AG04449 (cell line): ENCODE data around the gene KCNJ18.

Source experiments
- CTCF ChIA-PET: fragments of 350-600 bp; formaldehyde crosslinking; extraction: SDS; loops from one replicate; lab custom pipeline; 2021; ENCODE audit warnings: antibody characterized with exemption; lab: Yijun Ruan, JAX
- POLR2A ChIA-PET: fragments of 400-600, 350-600 bp; formaldehyde crosslinking; extraction: SDS; loops from one replicate; lab custom pipeline; 2020; ENCODE audit warnings: antibody characterized with exemption, inconsistent platforms; lab: Yijun Ruan, JAX
- DNase-seq: peaks from one replicate; pipeline ENCODE4 v3.0.0-alpha.2; 2010; ENCODE audit warnings: low read depth, low spot score
- H3K4me3 ChIP-seq: 2 replicates; pipeline ENCODE4 v1.5.1; 2011; ENCODE audit warnings: low read depth, mild to moderate bottlenecking, control low read depth, low read length
- TF ChIP-seq, protein P1 (sequence below): IDR thresholded peaks from one replicate; pipeline ENCODE4 v1.5.1; 2011; ENCODE audit warnings: mild to moderate bottlenecking, moderate library complexity, low read length, control low read depth, inconsistent platforms; ENCODE audit not compliant: insufficient read depth; ENCODE audit errors: missing control alignments

KCNJ18 gene

DNA sequence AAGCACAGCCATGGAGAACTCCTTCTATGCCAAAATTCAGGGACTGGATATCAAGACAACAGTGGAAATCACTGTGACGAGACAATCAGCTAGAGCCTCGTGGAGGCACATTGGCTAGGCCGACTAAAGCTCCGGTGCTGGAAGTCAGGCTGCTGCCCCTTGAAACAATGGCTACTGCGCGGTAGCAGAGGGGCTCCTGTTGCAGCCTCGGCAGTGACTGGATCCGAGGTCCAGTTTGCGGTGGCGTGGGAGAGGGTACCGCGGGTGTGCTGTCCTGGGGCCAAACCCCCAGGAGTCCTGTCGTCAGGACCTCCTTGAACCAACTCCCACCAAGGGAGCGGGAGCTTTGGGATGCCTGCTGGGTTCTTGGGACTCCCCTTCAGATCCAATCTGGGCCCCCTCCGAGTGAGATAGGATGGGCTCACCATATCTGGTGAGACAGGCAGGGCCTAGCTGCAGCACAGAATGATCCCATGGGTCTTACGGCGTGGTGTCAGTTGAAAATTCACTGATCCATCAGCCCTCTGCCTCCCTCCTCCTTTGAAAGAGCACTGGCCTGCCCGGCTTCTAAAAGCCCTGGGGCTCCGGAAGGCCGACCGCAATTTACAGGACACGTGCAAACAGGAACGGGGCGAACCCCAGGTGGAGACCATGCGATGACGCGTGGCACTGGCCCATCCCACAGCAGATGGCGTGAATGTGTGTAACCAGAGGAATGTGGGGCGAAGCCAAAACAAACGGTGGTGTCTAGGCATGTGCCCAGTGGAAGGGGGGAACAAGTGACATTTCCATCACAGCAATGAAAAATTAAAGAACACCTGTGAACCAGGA, 15.8 kb upstream of the KCNJ18 start:
- DNase-seq, result no peak
- no peak overlapping the region for H3K4me3 ChIP-seq
- ChIA-PET CTCF (no interaction called here), POLR2A (no interaction called here)
- TF ChIP-seq, protein P1, sequence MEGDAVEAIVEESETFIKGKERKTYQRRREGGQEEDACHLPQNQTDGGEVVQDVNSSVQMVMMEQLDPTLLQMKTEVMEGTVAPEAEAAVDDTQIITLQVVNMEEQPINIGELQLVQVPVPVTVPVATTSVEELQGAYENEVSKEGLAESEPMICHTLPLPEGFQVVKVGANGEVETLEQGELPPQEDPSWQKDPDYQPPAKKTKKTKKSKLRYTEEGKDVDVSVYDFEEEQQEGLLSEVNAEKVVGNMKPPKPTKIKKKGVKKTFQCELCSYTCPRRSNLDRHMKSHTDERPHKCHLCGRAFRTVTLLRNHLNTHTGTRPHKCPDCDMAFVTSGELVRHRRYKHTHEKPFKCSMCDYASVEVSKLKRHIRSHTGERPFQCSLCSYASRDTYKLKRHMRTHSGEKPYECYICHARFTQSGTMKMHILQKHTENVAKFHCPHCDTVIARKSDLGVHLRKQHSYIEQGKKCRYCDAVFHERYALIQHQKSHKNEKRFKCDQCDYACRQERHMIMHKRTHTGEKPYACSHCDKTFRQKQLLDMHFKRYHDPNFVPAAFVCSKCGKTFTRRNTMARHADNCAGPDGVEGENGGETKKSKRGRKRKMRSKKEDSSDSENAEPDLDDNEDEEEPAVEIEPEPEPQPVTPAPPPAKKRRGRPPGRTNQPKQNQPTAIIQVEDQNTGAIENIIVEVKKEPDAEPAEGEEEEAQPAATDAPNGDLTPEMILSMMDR, result no peak

DNA sequence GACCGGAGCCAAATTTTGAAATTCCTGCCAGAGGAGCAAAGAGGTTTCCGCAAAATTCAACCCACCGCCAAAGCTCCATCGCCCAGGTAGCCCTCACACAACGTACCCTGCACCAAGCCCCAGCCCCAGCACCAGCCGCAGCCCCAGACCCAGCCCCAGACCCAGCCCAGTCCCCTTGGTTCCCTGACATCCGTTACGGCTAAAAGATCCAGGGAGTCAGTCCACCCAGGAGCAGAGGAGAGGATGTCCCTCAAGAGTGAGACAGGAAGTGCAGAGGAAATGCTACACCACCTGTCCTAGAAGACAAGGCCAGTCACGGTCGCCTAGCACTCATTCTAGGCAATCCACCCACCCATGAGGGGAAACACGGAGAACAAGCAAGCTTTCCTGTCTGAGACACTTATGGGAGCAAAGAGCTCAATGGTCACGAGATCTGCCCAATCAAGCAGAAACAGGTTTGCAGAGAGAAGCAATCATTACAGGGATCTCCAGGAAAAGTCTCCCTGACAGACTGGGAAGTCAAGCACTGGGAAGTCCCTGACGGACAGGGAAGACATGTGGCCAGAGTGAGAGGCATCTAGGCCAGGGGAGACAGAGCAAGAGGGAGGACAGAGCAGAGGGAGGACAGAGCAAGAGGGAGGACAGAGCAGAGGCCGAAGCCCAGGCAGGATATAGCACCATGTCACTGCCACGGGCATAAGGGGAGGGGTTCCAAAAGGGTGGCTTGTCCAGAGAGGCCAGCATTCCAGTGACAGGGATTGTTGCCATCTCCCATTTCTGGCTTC, 15.0 kb upstream of the KCNJ18 start:
- H3K4me3 ChIP-seq, result no peak overlapping the region
- ChIA-PET POLR2A (no interaction called here), CTCF (no interaction called here)
- TF ChIP-seq, protein P1, result no peak
- DNase-seq, result no peak

DNA sequence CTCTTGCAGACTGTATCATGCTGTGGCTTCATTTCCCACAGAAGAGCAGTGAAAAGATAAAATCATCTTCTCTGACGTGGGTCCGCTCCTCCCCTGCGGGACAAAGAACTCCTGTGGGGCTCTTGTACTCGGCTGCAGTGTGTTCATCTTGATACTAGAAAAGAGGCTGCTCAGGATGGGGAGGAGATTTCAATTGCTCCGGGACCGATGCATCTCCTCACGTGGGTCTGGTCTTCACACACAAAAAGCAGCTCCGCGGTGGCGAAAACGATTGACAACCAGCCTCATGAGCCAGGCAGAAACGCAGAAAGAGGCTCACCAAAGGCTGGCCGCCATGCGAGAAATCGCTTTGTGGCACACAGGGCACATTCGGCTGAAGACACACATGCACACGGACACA, 14.4 kb upstream of the KCNJ18 start:
- ChIA-PET POLR2A (no interaction called here), CTCF (no interaction called here)
- no peak overlapping the region for H3K4me3 ChIP-seq
- DNase-seq, result no peak
- TF ChIP-seq, protein P1, result no peak

DNA sequence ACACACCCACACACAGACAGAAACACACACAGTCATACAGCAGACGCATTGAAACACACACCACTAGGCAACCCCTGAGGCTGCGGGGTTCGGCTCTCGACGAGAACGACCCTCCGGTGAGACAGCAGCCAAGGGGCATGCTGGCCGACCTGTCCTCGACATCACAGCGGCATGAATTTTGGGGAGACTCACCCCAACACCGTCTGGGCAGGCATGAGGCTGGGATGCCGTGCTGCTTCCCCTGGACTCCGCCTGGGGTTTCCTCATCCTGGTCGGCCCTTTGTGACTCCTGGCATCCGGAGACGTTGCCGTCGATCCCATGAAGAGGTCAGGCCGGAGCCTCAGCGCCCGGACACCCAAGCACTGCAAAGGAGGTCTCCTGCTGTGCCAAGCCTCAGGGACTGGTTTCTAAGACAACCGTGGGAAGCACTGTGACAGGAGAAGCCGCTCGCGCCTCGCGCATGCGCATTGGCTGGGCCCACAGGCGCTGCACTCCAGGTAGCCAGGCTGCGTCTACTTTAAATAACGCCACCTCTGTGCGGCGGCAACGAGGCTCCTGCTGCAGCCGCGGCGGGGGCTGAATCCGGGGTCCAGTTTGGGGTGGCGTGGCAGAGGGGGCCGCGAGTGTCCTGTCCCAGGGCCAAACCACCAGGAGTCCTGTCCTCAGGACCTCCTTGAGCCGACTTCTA, 13.8 kb upstream of the KCNJ18 start:
- no peak for DNase-seq
- TF ChIP-seq, protein P1, result no peak
- ChIA-PET CTCF (no interaction called here), POLR2A (no interaction called here)
- no peak overlapping the region for H3K4me3 ChIP-seq

DNA sequence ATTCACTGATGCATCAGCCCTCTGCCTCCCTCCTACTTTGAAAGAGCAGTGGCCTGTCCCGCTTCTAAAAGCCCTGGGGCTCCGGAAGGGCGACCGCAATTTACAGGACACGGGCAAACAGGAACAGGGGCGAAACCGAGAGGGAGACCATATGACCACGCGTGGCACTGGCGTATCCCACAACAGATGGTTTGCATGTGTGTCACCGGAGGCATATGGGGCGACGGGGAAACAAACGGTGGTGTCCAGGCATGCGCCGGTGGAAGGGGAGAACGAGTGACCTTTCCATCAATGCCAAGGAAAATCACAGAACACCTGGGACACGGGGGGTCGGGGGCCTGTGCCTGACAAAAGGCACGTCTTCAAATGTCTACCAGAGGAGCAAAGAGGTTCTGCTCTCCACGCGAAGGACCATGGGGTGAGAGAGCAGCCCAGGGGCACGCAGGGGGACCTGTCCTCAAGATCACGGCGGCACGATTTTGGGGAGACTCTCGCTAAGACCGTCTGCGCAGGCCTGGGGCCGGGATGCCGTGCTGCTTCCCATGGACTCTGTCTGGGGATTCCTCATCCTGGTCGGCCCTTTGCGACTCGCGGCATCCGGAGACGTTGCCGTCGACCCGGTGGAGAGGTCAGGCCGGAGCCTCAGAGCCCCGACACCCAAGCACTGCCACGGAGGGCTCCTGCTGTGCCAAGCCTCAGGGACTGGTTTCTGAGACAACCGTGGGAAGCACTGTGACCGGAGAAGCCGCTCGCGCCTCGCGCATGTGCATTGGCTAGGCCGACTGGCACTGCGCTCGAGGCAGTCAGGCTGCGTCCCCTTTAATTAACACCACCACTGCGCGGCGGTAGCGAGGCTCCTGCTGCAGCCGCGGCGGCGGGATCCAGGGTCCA, 12.8 kb upstream of the KCNJ18 start:
- no peak for DNase-seq
- POLR2A ChIA-PET, result no interaction called here
- TF ChIP-seq, protein P1, result no peak
- CTCF ChIA-PET, result no interaction called here
- no peak overlapping the region for H3K4me3 ChIP-seq
